H1 (cell line): ENCODE results near the gene ITPKB. TPM values are rescaled to one million over a fixed set of nuclear protein-coding genes. Genes with fewer than 3 reads are reported as not detected.
A peak's percentile ranks its signal among the peaks of the same experiment; 100 is the strongest.

Experiments
- CTCF ChIA-PET: fragments of 300-600 bp; sonication (Branson Sonifier 250); formaldehyde crosslinking; loops from one replicate; lab custom pipeline; 2021; ENCODE audit not compliant: partially characterized antibody; lab: Charles Lee
- POLR2A ChIA-PET: fragments of 300-600 bp; sonication (Branson Sonifier 250); formaldehyde crosslinking; loops from one replicate; lab custom pipeline; 2021; ENCODE audit warnings: inconsistent platforms; ENCODE audit not compliant: partially characterized antibody; lab: Charles Lee
- DNase-seq, 2 experiments: peaks; one replicate each; pipeline versions ENCODE4 v3.0.0 to v3.0.0-alpha.2; 2010 to 2022; ENCODE audit warnings: low spot score in 2 of 2, low read depth in 1 of 2, mixed read lengths in 1 of 2
- FAIRE-seq: peaks from 2 replicates; lab custom pipeline; 2011; peaks lifted over from hg19 to GRCh38; lab: Jason Lieb, UNC
- H2AFZ ChIP-seq: 2 replicates; pipeline ENCODE4 v1.8.1; 2012; ENCODE audit warnings: low read length, inconsistent platforms
- H2AK5ac ChIP-seq: 2 replicates; pipeline ENCODE4 v1.6.1; 2013; ENCODE audit warnings: low read depth, low read length
- H2BK120ac ChIP-seq: replicated peaks from 2 replicates; pipeline ENCODE3; 2013; ENCODE audit warnings: low read depth, low read length, inconsistent platforms
- H2BK12ac ChIP-seq: 2 replicates; pipeline ENCODE4 v1.6.1; 2013; ENCODE audit warnings: low read depth, low read length
- H2BK15ac ChIP-seq: 2 replicates; pipeline ENCODE4 v1.6.1; 2013; ENCODE audit warnings: low read length
- H2BK20ac ChIP-seq: 2 replicates; pipeline ENCODE4 v1.6.1; 2013; ENCODE audit warnings: low read length
- H2BK5ac ChIP-seq: 2 replicates; pipeline ENCODE4 v1.6.1; 2013; ENCODE audit warnings: low read depth, low read length
- H3K14ac ChIP-seq: 2 replicates; pipeline ENCODE4 v1.6.1; 2013; ENCODE audit warnings: inconsistent platforms; ENCODE audit not compliant: insufficient read length
- H3K18ac ChIP-seq: 2 replicates; pipeline ENCODE4 v1.6.1; 2013; ENCODE audit warnings: low read length; ENCODE audit errors: extremely low read depth
- H3K23ac ChIP-seq: 2 replicates; pipeline ENCODE4 v1.6.1; 2013; ENCODE audit warnings: inconsistent platforms; ENCODE audit not compliant: insufficient read length
- H3K23me2 ChIP-seq: 2 replicates; pipeline ENCODE4 v1.6.1; 2013; ENCODE audit warnings: low read depth, low read length
- H3K27ac ChIP-seq: 2 replicates; pipeline ENCODE4 v1.6.1; 2011; ENCODE audit warnings: low read depth, low read length, inconsistent platforms
- H3K27me3 ChIP-seq, 4 experiments: replicated peaks in 1 of 4; 1 replicate in 1 of 4; 2 replicates in 3 of 4; pipeline versions ENCODE4 v1.6.1 to v1.8.1; 2011 to 2013; ENCODE audit warnings: low read length in 3 of 4, mild to moderate bottlenecking in 3 of 4, inconsistent platforms in 2 of 4, mixed read lengths in 2 of 4, moderate library complexity in 1 of 4; ENCODE audit not compliant: control insufficient read depth in 3 of 4, insufficient read depth in 3 of 4; ENCODE audit errors: extremely low read depth in 1 of 4
- H3K36me3 ChIP-seq, 4 experiments: 2 replicates each; pipeline versions ENCODE4 v1.6.1 to v1.8.1; 2011 to 2013; ENCODE audit warnings: mild to moderate bottlenecking in 4 of 4, low read length in 3 of 4, moderate library complexity in 2 of 4, control low read depth in 1 of 4, inconsistent platforms in 1 of 4; ENCODE audit not compliant: insufficient read depth in 4 of 4, control insufficient read depth in 2 of 4
- H3K4ac ChIP-seq: replicated peaks from 2 replicates; pipeline ENCODE3; 2013; ENCODE audit warnings: low read length, low read depth, mixed read lengths, inconsistent platforms; ENCODE audit not compliant: insufficient read length
- H3K4me1 ChIP-seq, 4 experiments: replicated peaks in 1 of 4; 1 replicate in 1 of 4; 2 replicates in 3 of 4; pipeline versions ENCODE4 v1.6.1 to v1.8.1; 2011 to 2013; ENCODE audit warnings: low read length in 3 of 4, inconsistent platforms in 2 of 4, mixed read lengths in 1 of 4; ENCODE audit not compliant: insufficient read depth in 4 of 4, control insufficient read depth in 3 of 4
- H3K4me2 ChIP-seq, 2 experiments: 2 replicates each; pipeline versions ENCODE4 v1.6.1 to v1.8.1; 2011 to 2013; ENCODE audit warnings: low read depth in 2 of 2, low read length in 2 of 2, control low read depth in 1 of 2, inconsistent platforms in 1 of 2, mild to moderate bottlenecking in 1 of 2; ENCODE audit not compliant: insufficient read depth in 1 of 2
- H3K4me3 ChIP-seq, 4 experiments: fragments of 200-600, 300-600 bp in 1 of 4; sonication (generic), shearing (Covaris generic), sonication (Bioruptor Twin) in 1 of 4; 2 replicates each; pipeline versions ENCODE4 v1.5.1 to v1.8.1; 2011 to 2016; ENCODE audit warnings: low read length in 4 of 4, low read depth in 3 of 4, control low read depth in 2 of 4, inconsistent platforms in 2 of 4, mild to moderate bottlenecking in 2 of 4, mixed read lengths in 1 of 4, moderate library complexity in 1 of 4; ENCODE audit not compliant: insufficient read depth in 2 of 4; ENCODE audit errors: extremely low read depth in 1 of 4
- H3K56ac ChIP-seq: replicated peaks from 2 replicates; pipeline ENCODE3; 2013; ENCODE audit warnings: low read depth, mild to moderate bottlenecking, mixed read lengths, low read length, inconsistent platforms; ENCODE audit not compliant: insufficient read length
- H3K79me1 ChIP-seq: 2 replicates; pipeline ENCODE4 v1.6.1; 2013; ENCODE audit warnings: low read depth, low read length, control low read depth
- H3K79me2 ChIP-seq, 2 experiments: 2 replicates each; pipeline versions ENCODE4 v1.6.1 to v1.8.1; 2012 to 2013; ENCODE audit warnings: low read length in 2 of 2, mild to moderate bottlenecking in 2 of 2, inconsistent platforms in 1 of 2; ENCODE audit not compliant: insufficient read depth in 2 of 2, control insufficient read depth in 1 of 2
- H3K9ac ChIP-seq, 4 experiments: replicated peaks in 1 of 4; 1 replicate in 1 of 4; 2 replicates in 3 of 4; pipeline versions ENCODE4 v1.6.1 to v1.8.1; 2011 to 2013; ENCODE audit warnings: low read depth in 3 of 4, low read length in 3 of 4, control low read depth in 2 of 4, mild to moderate bottlenecking in 2 of 4, moderate library complexity in 2 of 4, inconsistent platforms in 1 of 4; ENCODE audit errors: extremely low read depth in 1 of 4
- H3K9me3 ChIP-seq, 2 experiments: 2 replicates each; pipeline versions ENCODE4 v1.6.1 to v1.8.1; 2012 to 2013; ENCODE audit warnings: mild to moderate bottlenecking in 2 of 2, moderate library complexity in 2 of 2, control low read depth in 1 of 2, inconsistent platforms in 1 of 2, low read depth in 1 of 2, low read length in 1 of 2, mixed read lengths in 1 of 2; ENCODE audit not compliant: insufficient read depth in 2 of 2
- H4K20me1 ChIP-seq, 2 experiments: replicated peaks in 1 of 2; 2 replicates each; pipeline versions ENCODE3 to v1.8.1; 2011 to 2013; ENCODE audit warnings: inconsistent platforms in 2 of 2, low read length in 2 of 2, mild to moderate bottlenecking in 1 of 2; ENCODE audit not compliant: insufficient read depth in 2 of 2, control insufficient read depth in 1 of 2
- H4K5ac ChIP-seq: 2 replicates; pipeline ENCODE4 v1.6.1; 2013; ENCODE audit warnings: low read length, low read depth, mixed read lengths, inconsistent platforms; ENCODE audit not compliant: insufficient read length
- H4K8ac ChIP-seq: 2 replicates; pipeline ENCODE4 v1.8.0; 2013; ENCODE audit warnings: mild to moderate bottlenecking, moderate library complexity, low read length, inconsistent platforms; ENCODE audit not compliant: insufficient read depth; ENCODE audit errors: extremely low read depth
- H4K91ac ChIP-seq: replicated peaks from 2 replicates; pipeline ENCODE3; 2013; ENCODE audit warnings: low read length, mixed read lengths, inconsistent platforms; ENCODE audit not compliant: insufficient read length
- WGBS, 2 experiments: shearing (Covaris generic) in 1 of 2; methylation state at CpG; one replicate each; pipeline versions ENCODE4 v1.1.6 to v1.1.7; 2013 to 2015; ENCODE audit warnings: low lambda C conversion rate in 2 of 2, mixed read lengths in 2 of 2, inconsistent platforms in 1 of 2, low coverage in 1 of 2, missing lambda C conversion rate in 1 of 2; ENCODE audit not compliant: insufficient replicate concordance in 2 of 2, insufficient coverage in 1 of 2, insufficient read length in 1 of 2; ENCODE audit errors: extremely low coverage in 1 of 2, missing lambda C conversion rate in 1 of 2; 5-methylcytosine and 5-hydroxymethylcytosine counted together
- polyA plus RNA-seq, 7 experiments: library from polyadenylated mRNA; depleted of rRNA in 3 of 7; stranded (reverse) in 5 of 7; unstranded in 2 of 7; fragments of >200 nt in 5 of 7; fragments of 200-250 nt in 2 of 7; gene quantifications; 1 replicate in 5 of 7; 2 replicates in 1 of 7; 4 replicates in 1 of 7; pipeline versions ENCODE4 v1.2.1 to v1.2.3, GENCODE V29; 2011 to 2013; ENCODE audit warnings: missing spikeins in 2 of 7, mixed read lengths in 2 of 7
- total RNA-seq: library from RNA; stranded (reverse); fragmentation: NEBNext Ultra II Directional; extraction: Animal tissue kit (Norgen Biotek cat#: 25700); gene quantifications from 2 replicates; pipeline ENCODE4 v1.2.1, GENCODE V29; 2021

ITPKB gene
- total and polyA plus RNA-seq, 2 of the 8 experiments (the other 6 are each of a cell fraction or from before 2014, with no cell fraction given): 1.7 to 4.8 TPM

DNA sequence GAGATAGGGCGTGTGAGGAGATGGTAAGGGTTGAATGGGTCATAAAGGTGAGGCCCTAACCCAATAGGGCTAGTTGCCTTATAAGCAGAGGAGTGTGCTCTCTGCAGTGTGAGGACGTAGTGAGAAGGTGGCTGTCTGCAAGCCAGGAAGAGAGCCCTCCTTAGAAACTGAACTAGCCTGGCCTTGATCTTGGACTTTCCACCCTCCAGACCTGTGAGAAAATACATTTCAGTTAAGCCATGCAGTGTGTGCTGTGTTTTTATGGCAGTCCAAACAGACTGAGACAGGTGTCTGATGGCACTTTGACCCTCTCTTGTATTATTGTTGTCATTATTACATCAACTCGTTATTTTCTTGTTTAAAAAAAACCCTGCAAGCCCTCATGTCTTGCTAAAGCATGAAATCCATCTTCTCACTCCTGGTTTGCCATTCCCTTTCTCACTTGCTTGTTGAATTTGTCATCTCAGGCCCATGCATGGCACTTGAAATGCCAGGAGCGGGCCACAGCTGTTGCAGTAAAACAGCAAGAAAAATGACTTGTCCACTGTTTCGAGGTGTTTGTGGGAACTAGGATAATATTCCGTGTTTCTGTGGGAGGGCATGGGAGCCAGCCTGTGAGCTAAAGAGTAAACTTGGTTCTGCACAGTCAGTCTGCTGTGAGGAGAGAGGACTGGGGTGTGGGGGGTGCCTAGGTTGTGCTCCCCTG is 111.9 kb downstream of the ITPKB start:
- POLR2A ChIA-PET: no interaction called here
- no peak for FAIRE-seq

More for the DNA sequence above, 111.9 kb downstream of the ITPKB start:
- Histone ChIP-seq H3K56ac (no peak overlapping the region), H3K23me2 (no peaks in the 10 kb centered on the region), H3K4ac (no peak overlapping the region), H3K27me3 (peaks cover 0 to 10% (median 10%) of the 10 kb centered on the region in 4 experiments; a peak in 6 of 7 replicates), H4K5ac (no peak overlapping the region), H3K4me1 (no peaks in the 10 kb centered on the region), H4K91ac (no peak overlapping the region), H3K4me2 (no peak overlapping the region), H3K79me1 (no peaks in the 10 kb centered on the region), H3K79me2 (no peaks in the 10 kb centered on the region), H3K27ac (no peak overlapping the region), H3K4me3 (no peak overlapping the region), H3K36me3 (no peaks in the 10 kb centered on the region), H3K9ac (no peak overlapping the region), H2AK5ac (no peak overlapping the region), H2BK5ac (no peak overlapping the region), H3K14ac (no peak overlapping the region), H2BK120ac (no peak overlapping the region), H4K20me1 (no peaks in the 10 kb centered on the region), H2BK20ac (no peak overlapping the region), H2BK15ac (0 out of 2 replicates have a peak overlapping the region, but pooled peaks have one; percentile 12), H3K18ac (no peak overlapping the region), H2AFZ (no peak overlapping the region), H2BK12ac (no peak overlapping the region), H4K8ac (no peak overlapping the region), H3K9me3 (0 out of 4 replicates have a peak, but pooled peaks cover 0 to 4% of the 10 kb centered on the region in 2 experiments), H3K23ac (no peak overlapping the region)
- CTCF ChIA-PET: interaction anchor here (0.9 to 14.1 kb wide), 24 partner anchors 11 to 659 kb away, joined by 3 to 184 read pairs (median 4); no protein-coding TSS in a partner anchor
- no peak for DNase-seq
- WGBS, 2 experiments: 71% methylated on average over 6 of the region's 6 CpGs; no CpG with 5 or more reads in 1 of the 2 experiments
